Cardiac muscle cell (in vitro differentiated cells and primary cell): ENCODE measurements around the gene IGF2BP2. TPM values are rescaled to one million over a fixed set of nuclear protein-coding genes. Genes with fewer than 3 reads are reported as not detected.

ENCODE experiments used
- DNase-seq, 2 donors: peaks; one replicate each; pipeline versions ENCODE4 v3.0.0 to v3.0.0-alpha.2; 2010 to 2017; ENCODE audit warnings: low read depth in 1 of 2, low spot score in 1 of 2
- H3K27ac ChIP-seq: fragments of 200-600 bp; sonication (generic); 2 replicates; pipeline ENCODE4 v1.5.1; 2016
- H3K27me3 ChIP-seq: fragments of 200-600 bp; sonication (generic); 2 replicates; pipeline ENCODE4 v1.6.0; 2016; ENCODE audit warnings: control low read depth
- H3K36me3 ChIP-seq: fragments of 200-600 bp; sonication (generic); 2 replicates; pipeline ENCODE4 v1.5.1; 2016; ENCODE audit warnings: control low read depth
- H3K4me1 ChIP-seq: fragments of 200-600 bp; sonication (generic); 2 replicates; pipeline ENCODE4 v1.8.1; 2017; ENCODE audit warnings: low read depth, mild to moderate bottlenecking, mixed run types
- H3K4me3 ChIP-seq: fragments of 200-600 bp; sonication (generic); 2 replicates; pipeline ENCODE4 v1.5.1; 2016; ENCODE audit warnings: mild to moderate bottlenecking
- H3K9me3 ChIP-seq: fragments of 200-600 bp; sonication (generic); 2 replicates; pipeline ENCODE4 v1.5.1; 2017; ENCODE audit warnings: low read depth, mild to moderate bottlenecking, control low read depth
- polyA plus RNA-seq: library from polyadenylated mRNA; unstranded; fragments of >200 nt; fragmentation: Nextera tagmentation; extraction: Ambion mirVana; gene quantifications from 2 replicates; pipeline ENCODE4 v1.2.1, GENCODE V29; 2016
- total RNA-seq: library from RNA; depleted of rRNA; stranded (reverse); fragments of >200 nt; gene quantifications from 2 replicates; pipeline ENCODE4 v1.2.3, GENCODE V29; 2016
- TF ChIP-seq, protein P1 (sequence below): IDR thresholded peaks from 2 replicates; pipeline ENCODE4 v1.5.1; 2012; ENCODE audit warnings: low read depth, mild to moderate bottlenecking, low read length

Gene IGF2BP2
- total and polyA plus RNA-seq, 2 experiments from 2014 or later, result 119 to 129 TPM

DNA sequence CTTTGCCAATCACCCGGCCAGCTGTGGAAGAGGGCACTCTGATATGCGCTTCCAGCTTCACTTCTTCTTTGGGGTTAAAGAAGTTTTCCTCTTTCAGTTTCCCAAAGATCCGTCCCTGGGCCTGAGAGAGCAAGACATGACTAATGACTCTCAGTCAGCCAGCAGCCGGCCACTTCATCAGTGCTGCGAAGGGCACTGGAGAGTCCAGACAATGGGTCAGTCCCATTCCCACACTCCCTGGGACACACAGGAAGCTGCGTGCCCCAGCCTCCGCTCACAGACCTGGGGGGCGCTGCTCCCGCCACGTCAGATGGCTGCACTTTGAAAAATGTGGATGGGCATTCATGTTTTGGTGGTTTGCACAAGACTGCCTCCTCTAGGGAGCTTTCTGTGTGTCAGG, 175.4 kb downstream of the IGF2BP2 start:
- DNase-seq, result peak in 1 of 2 donors; percentile 29
- Histone ChIP-seq H3K9me3 (no peaks in the 10 kb centered on the region), H3K27me3 (no peaks in the 10 kb centered on the region), H3K4me1 (no peaks in the 10 kb centered on the region), H3K4me3 (no peak overlapping the region), H3K27ac (peak overlapping the region; percentile 23), H3K36me3 (peaks cover 68% of the 10 kb centered on the region)
- TF ChIP-seq, protein P1, sequence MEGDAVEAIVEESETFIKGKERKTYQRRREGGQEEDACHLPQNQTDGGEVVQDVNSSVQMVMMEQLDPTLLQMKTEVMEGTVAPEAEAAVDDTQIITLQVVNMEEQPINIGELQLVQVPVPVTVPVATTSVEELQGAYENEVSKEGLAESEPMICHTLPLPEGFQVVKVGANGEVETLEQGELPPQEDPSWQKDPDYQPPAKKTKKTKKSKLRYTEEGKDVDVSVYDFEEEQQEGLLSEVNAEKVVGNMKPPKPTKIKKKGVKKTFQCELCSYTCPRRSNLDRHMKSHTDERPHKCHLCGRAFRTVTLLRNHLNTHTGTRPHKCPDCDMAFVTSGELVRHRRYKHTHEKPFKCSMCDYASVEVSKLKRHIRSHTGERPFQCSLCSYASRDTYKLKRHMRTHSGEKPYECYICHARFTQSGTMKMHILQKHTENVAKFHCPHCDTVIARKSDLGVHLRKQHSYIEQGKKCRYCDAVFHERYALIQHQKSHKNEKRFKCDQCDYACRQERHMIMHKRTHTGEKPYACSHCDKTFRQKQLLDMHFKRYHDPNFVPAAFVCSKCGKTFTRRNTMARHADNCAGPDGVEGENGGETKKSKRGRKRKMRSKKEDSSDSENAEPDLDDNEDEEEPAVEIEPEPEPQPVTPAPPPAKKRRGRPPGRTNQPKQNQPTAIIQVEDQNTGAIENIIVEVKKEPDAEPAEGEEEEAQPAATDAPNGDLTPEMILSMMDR, result peak; percentile 2

DNA sequence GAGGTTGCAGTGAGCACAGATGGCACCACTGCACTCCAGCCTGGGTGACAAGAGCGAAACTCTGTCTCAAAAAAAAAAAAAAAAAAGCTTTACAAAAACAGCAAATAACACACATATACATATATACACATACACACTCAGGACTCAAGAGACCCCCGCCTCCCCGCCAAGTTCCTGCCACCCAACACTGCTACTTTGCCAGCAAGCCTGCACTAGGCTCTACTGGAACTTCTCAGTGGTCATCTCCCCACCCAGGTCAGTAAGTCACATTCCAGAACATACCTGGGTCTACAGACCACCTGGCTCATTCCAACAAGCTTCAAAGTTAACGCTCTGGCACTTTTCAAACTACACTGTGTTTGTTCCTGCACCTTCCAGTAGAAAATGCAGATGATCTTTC, 176.4 kb downstream of the IGF2BP2 start:
- TF ChIP-seq, protein P1, result no peak
- Histone ChIP-seq H3K4me3 (no peak overlapping the region), H3K27me3 (no peaks in the 10 kb centered on the region), H3K9me3 (no peaks in the 10 kb centered on the region), H3K27ac (no peak overlapping the region), H3K36me3 (peaks cover 60% of the 10 kb centered on the region), H3K4me1 (no peaks in the 10 kb centered on the region)
- DNase-seq, result no peak

DNA sequence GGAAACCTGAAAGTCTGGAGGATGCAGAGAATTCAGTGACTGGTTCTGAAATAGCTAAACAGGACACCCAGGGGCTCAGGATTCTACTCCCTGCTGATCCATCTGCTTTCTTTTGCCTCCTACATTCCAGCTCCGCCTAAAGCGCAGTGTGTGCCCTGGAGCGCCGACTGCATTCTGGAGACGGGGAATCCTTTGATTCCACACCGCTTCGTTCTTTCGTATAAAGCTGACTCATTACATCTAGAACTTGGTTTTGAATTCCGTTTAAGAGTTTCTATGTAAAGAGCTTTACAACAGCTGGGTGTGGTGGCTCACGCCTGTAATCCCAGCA, 177.0 kb downstream of the IGF2BP2 start:
- Histone ChIP-seq H3K27me3 (no peaks in the 10 kb centered on the region), H3K4me3 (no peak overlapping the region), H3K36me3 (peaks cover 60% of the 10 kb centered on the region), H3K27ac (peak overlapping the region; percentile 72), H3K9me3 (no peaks in the 10 kb centered on the region), H3K4me1 (no peaks in the 10 kb centered on the region)
- no peak for DNase-seq
- TF ChIP-seq, protein P1, result no peak

DNA sequence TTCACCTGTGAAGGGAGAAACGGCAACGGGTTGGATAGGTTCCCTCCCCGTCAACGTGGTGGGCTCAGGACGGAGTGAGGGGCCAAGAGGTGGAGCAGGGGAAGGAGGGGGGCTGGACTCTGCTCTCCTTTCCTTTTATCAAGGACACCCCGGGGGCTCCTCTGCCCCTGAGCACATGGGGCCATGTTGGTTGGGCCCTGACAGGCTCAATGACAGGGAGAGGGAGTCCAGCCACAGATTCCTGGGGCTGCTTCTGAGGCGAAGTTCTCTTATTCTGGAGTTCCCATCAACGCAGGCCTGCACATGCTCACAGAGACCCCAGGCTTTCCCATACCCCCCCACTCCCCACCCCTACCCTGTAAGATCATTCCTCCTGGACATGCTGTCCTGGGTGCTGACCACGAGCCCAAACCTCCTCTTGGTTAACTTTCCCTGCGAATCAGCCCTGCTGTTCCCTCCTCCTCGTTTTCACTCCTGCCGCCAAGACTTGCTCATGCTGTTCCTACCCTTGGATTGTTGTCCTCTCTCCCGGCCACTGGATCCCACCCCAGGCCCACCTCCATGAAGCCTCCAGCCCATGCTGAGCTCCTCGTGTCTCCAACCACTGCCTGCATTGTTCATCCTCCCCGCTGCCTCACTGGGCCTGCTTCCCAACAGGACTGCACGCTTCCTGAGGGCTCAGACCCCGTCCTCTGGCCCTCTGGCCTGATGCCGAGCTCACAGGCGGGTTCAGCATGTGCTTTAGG, 177.5 kb downstream of the IGF2BP2 start:
- Histone ChIP-seq H3K4me1 (no peaks in the 10 kb centered on the region), H3K9me3 (no peaks in the 10 kb centered on the region), H3K27ac (peak overlapping the region; percentile 72), H3K36me3 (peaks cover 60% of the 10 kb centered on the region), H3K4me3 (no peak overlapping the region), H3K27me3 (no peaks in the 10 kb centered on the region)
- no peak for DNase-seq
- TF ChIP-seq, protein P1, result no peak

DNA sequence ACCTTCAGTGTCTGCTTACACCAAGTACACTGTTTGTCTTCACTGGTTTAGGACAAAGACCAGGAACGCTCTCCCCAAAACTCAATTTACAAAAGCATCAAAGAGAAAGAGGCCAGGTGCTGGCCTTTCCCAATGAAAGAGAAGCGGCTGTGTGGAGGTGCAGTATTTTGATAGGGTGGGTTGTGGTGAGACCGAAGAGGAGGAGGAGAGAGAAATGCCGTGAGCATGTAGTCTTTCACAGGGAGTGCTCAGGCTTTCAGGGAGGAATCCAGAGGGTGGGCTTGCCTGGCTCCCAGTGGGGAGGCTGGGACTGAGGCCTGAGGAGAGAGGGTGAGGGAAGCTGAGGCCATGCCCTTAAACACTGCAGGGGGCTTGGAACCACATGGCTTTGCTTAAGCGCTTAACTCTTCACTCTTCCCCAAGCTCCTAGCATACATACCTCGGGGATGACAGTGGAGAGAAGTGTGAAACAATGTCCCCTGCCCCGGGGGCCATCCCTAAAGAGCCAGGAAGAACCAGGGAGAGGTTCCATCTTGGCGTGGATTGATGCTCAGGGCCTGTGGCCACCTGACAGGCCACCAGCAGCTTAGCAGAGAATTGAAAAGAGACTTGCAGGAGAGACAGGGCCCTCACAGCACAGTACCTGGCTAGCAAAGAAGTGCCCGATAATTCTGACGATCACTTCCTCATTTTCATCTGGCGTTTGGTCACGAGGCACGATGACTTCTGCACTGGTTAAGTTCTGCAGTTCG, 178.3 kb downstream of the IGF2BP2 start:
- Histone ChIP-seq H3K9me3 (no peaks in the 10 kb centered on the region), H3K36me3 (peaks cover 60% of the 10 kb centered on the region)

More for the DNA sequence above, 178.3 kb downstream of the IGF2BP2 start:
- no peaks in the 10 kb centered on the region for H3K4me1 ChIP-seq
- DNase-seq, result no peak
- H3K27me3 ChIP-seq, result no peaks in the 10 kb centered on the region
- TF ChIP-seq, protein P1, result no peak
- no peak overlapping the region for H3K4me3 ChIP-seq
- peak overlapping the region; percentile 72 for H3K27ac ChIP-seq
